ENCODE results near the gene DPP6.

The DPP6 gene

DNA sequence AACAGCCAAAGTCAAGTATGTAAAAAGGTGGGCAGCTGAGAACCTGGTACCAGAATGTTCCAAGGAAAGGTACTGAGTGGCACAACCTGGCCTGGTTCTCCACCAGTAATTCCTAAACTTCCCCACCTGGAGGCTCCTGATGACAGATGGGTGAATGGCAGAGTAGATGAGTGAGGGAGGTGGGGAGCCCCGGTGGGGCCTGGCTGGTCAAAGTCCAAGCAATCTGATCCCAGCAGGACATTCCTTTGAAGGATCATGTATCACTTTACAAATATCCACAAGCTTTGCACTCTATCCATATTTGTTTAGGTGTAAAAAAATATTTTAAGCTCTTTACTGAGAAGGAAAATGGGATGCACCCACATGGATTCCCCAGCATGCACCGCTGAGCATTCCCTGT lies 250.2 kb downstream of the DPP6 start:
- no peak for DNase-seq (ENCODE audit: low read depth)
- H3K4me3 ChIP-seq (ENCODE audit: low read depth, low read length): no peak overlapping the region
- TF ChIP-seq, protein P1, sequence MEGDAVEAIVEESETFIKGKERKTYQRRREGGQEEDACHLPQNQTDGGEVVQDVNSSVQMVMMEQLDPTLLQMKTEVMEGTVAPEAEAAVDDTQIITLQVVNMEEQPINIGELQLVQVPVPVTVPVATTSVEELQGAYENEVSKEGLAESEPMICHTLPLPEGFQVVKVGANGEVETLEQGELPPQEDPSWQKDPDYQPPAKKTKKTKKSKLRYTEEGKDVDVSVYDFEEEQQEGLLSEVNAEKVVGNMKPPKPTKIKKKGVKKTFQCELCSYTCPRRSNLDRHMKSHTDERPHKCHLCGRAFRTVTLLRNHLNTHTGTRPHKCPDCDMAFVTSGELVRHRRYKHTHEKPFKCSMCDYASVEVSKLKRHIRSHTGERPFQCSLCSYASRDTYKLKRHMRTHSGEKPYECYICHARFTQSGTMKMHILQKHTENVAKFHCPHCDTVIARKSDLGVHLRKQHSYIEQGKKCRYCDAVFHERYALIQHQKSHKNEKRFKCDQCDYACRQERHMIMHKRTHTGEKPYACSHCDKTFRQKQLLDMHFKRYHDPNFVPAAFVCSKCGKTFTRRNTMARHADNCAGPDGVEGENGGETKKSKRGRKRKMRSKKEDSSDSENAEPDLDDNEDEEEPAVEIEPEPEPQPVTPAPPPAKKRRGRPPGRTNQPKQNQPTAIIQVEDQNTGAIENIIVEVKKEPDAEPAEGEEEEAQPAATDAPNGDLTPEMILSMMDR (IDR thresholded peaks at IDR 0.05; ENCODE audit: control insufficient read depth, extremely low read depth, insufficient read depth): no peak

DNA sequence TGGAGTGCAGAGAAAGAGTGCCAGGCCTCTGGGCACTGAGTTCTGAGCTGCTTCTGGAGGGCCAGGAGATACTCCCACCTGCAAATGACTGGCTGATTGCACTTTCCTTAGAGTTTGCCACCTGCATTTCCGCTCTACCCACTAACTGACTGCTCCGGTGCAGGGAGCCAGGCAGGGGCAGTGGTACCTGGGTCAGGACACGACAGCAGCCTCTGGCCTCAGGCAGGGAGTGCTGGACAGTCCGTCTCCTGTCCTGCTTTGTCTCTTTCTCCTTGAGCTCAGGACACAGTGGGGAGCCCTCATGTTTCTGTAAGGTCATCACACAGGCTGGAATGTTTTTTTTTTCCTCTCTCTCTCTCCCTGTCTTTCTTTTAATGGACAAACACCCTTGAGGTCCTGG lies 252.0 kb downstream of the DPP6 start:
- DNase-seq (ENCODE audit: low read depth): no peak
- TF ChIP-seq, protein P1 (IDR thresholded peaks at IDR 0.05; ENCODE audit: control insufficient read depth, extremely low read depth, insufficient read depth): no peak
- H3K4me3 ChIP-seq (ENCODE audit: low read depth, low read length): no peak overlapping the region

DNA sequence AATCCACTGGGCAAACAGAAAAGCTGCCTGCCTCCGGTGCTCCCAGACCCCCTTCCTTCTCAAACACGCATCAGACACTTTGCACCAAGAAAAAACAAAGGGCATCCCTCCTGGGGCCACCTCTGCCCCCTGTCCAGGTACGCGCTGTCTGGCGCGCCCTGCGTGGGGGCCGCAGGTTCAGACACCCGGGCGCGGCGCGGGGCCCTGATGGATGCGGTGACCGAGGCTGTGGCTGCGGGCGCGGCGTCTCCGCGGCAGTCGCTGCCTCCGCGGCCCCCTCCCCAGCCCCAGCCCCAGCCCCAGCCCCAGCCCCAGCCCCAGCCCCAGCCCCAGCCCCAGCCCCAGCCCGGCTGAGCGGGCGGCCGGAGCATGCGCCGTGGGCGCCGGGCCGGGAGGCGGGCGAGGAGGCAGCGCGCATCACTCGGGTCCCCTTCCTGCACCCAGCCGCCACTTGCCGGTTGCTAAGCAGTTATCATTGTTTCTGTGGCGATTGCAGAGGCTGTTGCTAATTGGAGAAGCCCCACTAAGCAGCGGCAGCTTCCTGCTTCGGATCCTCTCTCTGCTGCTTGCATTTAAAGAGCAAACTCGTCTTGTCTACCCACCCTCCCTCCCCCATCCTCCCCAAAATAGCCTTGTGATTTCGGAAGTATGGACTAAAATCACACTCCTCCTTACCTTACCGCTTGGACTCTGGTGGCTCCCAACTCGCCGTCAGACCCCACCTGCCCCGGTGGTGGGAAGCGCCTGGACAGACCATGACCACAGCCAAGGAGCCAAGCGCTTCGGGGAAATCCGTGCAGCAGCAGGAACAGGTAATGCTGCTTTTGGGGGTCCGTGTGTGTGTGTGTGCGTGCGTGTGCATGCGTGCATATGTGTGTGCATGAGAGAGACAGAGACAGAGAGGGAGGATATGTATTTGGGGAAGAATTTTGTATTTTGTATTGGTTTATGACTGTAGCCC lies 252.8 kb downstream of the DPP6 start:
- no peak for DNase-seq (ENCODE audit: low read depth)
- TF ChIP-seq, protein P1 (IDR thresholded peaks at IDR 0.05; ENCODE audit: control insufficient read depth, extremely low read depth, insufficient read depth): no peak
- H3K4me3 ChIP-seq (ENCODE audit: low read depth, low read length): no peak overlapping the region

DNA sequence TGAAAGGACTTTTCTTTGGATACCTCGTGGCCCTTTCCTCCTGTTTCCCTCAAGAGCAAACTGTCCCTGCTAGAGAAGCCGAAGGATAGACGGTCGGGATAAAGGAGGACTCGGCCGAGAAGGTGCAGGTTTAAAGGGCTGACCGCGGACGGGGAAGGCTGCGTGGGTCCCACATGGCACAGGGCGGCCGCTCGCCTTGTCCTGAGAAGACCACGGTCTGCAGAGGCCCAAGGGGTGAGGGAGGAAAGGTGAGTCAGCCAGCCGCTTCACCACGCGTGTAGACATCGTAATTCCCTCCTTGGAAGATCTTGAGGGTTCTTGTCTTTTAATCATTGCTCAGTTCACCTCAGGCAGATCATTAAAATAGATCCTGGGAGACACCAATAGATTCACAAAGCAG lies 253.8 kb downstream of the DPP6 start:
- TF ChIP-seq, protein P1 (IDR thresholded peaks at IDR 0.05; ENCODE audit: control insufficient read depth, extremely low read depth, insufficient read depth): no peak
- DNase-seq (ENCODE audit: low read depth): no peak
- H3K4me3 ChIP-seq (ENCODE audit: low read depth, low read length): no peak overlapping the region

DNA sequence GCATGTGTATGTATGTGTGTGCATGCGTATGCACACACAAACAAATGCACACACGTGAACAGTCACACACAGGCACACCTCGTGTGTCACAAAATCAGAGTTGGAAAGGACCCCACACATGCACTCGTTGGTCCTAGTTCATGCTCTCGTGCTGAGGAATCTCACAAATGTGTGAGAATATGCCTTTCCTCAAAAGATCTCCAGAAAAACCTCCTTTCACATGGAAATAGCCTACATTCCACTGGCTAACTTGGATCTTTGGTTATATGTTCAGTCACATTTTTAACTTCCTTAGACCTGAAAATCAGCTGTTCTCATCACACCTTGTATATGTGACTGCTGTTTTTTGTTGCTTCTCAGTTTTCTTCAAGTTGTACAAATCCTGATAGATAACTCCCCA lies 256.7 kb downstream of the DPP6 start:
- DNase-seq (ENCODE audit: low read depth): no peak
- TF ChIP-seq, protein P1 (IDR thresholded peaks at IDR 0.05; ENCODE audit: control insufficient read depth, extremely low read depth, insufficient read depth): no peak
- H3K4me3 ChIP-seq (ENCODE audit: low read depth, low read length): no peak overlapping the region

DNA sequence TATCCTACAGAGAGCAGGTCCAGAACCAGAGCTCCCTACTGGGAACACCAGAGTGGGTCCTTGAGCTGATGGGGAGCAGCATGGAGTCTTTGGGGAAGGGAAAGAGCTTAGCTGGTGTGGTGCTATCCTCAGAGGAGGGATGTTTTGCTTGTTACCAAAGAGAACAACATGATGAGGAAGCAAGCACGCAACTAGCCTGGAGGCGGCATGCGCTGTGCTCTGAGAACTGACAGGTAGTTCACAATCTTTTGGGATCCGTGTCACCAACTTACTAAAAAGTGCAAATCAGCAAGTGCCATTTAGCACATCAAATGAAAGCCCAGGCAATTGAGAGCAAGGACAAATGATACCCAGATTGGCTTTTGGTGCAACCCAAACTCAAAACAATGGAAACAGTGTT lies 257.9 kb downstream of the DPP6 start:
- DNase-seq (ENCODE audit: low read depth): no peak
- H3K4me3 ChIP-seq (ENCODE audit: low read depth, low read length): no peak overlapping the region
- TF ChIP-seq, protein P1 (IDR thresholded peaks at IDR 0.05; ENCODE audit: control insufficient read depth, extremely low read depth, insufficient read depth): no peak

Measured in LNCaP clone FGC (cell line).